NCI-H2227 (cell line): ENCODE results near the gene TTC23.
"Not testable (repeated sequence)": the region's sequence is repeated elsewhere in the genome, so short reads cannot be mapped to it uniquely, and the experiment has no call there.

Source experiments
- DNase-seq: peaks from one replicate; lab custom pipeline; 2025; ENCODE audit not compliant: unreplicated experiment; lab: John Stamatoyannopoulos, UW

TTC23 gene

GRCh38 chr15:99201408-99202175, 47.8 kb downstream of the TTC23 start:
- DNase-seq, result no peak

- DNase-seq, result no peak
Observed at GRCh38 chr15:99197856-99198255, 51.5 kb downstream of the TTC23 start.

DNA sequence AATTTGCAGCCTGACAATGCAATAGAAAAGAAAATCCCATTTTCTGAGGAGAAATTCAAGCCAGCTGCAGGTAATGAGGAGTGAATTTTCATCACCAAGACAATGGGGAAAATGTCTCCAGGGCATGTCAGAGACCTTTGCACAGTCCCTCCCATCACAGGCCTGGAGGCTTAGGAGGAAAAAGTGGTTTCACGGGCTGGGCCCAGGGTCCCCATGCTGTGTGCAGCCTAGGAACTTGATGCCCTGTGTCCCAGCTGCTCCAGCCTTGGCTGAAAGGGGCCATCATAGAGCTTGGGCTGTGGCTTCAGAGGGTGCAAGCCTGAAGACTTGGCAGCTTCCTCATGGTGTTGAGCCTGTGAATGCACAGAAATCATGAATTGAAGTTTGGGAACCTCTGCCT, 57.2 kb downstream of the TTC23 start:
- not testable (repeated sequence) for DNase-seq

DNA sequence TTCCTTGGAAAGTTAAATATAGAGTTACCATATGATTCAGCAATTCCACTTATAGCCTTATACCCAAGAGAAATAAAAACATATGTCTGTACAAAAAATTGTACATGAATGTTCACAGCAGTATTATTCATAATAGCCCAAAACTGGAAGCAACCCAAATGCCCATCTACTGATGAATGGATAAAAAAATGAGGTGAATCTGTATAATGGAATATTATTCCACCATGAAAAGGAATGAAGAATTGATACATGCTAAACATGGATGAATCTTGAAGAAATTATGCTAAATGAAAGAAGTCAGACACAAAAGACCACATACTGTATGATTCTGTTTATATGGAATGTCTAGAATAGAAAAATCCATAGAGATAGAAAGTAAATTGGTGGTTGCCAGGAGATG, 61.4 kb downstream of the TTC23 start:
- no peak for DNase-seq

- no peak for DNase-seq
Observed at GRCh38 chr15:99185414-99186130, 63.8 kb downstream of the TTC23 start.

DNA sequence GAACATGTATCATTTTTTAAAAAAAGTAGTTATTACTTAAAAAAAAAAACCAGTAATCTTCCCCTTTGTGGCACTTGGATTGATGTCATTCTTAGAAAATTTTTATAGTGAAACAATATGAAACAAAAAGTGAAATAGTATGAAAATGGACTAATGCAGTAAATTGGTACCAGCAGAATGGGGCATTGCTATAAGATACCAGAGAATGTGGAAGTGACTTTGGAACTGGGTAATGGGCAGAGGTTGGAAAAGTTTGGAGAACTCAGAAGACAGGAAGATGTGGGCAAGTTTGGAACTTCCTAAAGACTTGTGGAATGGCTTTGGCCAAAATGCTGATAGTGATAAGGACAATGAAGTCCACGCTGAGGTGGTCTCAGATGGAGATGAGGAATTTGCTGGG, 66.6 kb downstream of the TTC23 start:
- DNase-seq, result no peak

- DNase-seq, result no peak
Observed at GRCh38 chr15:99181545-99181971, 67.8 kb downstream of the TTC23 start.

GRCh38 chr15:99180964-99181306, 68.4 kb downstream of the TTC23 start:
- DNase-seq, result no peak

DNA sequence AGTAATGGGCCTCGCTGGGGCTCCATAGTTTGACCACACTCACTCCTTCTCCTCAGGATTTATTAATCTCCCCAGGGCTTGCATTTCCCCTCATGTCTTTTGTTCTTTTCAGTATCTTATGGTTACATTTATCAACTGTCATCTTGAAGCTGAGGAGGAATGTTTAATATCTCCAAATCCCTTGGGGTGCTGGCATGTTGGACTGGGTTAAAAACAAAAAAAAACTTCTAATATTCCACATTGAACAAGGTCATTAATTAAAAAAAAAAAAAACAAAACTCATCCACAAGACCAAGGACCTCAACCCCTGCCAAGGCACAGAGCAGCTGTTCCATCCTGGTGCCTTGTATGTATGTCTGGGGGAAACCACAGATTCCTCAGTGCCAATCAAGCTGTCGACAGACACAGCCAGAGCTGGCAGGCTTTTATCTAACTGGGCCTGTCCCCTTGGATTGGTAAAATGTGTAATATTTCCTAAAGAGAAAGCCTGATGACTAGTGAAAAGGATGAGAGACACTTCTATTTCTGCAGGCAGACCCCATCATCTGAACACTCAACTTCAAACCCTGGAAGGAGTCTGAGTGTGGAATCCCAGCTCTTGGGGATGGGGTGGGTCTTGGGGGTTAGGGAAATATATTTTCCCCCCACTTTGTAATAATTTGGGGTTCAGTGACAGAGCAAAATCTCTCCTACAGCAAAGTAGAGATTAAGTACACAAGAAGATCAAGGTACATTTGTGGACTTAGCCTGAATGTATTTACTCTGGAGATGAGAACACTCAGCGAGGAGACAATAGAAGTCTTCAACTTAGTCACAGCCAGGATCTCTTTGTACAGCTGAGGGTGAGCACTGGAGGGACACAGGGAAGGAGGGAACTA, 69.1 kb downstream of the TTC23 start:
- DNase-seq, result no peak

- DNase-seq, result no peak
Observed at GRCh38 chr15:99177679-99178078, 71.7 kb downstream of the TTC23 start.

- no peak for DNase-seq
Observed at GRCh38 chr15:99176757-99177156, 72.6 kb downstream of the TTC23 start.

- no peak for DNase-seq
Observed at GRCh38 chr15:99174567-99175395, 74.6 kb downstream of the TTC23 start.

DNA sequence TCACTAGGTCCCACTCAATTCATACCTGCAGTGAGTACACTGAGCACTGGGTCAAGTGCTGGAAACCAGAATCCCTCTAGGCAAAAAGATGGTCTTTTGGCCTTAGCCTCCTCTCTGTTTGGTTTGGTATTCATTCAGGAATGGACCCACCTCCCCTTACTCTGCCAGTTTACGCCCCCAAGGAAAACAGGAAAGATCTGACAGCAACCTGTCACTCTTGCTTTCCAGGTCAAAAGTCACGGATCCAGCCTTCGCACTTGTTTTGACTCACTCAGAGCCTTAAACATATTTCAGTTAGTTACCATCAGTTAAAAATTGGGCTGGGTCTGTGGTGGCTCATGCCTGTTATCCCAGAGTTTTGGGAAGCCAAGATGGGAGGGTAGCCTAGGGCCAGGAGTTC, 76.4 kb downstream of the TTC23 start:
- DNase-seq, result no peak

- no peak for DNase-seq
Observed at GRCh38 chr15:99172171-99172570, 77.2 kb downstream of the TTC23 start.

DNA sequence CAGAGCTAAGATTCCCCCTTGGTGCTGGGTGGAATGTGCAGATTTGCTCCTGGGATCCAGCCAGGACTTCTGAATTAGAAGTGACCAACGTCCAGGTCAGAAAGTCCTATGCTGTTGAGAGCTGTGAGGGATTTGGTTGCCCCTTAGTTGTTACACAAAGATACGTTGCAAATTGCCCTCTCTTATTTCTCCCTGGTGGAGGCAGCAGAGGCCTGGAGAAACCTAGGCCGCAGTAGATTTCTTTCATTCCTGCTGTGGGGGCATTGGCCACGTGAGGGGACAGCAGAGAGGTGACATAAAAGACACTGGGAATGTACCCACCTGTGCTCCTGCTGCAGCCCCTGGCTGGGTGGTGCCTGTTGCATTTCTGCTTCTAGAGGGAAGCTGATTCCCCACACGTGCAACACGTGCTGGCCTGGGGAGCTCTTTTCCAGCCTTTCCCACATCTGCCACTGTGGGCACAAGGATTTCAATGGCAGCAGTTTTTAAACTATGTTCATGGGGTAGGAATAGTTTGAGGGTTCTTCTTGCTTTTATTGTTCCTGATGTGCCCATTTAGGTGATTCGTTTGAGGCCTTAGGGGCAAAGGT, 78.8 kb downstream of the TTC23 start:
- DNase-seq, result no peak

GRCh38 chr15:99169769-99170311, 79.5 kb downstream of the TTC23 start:
- DNase-seq, result no peak

- DNase-seq, result no peak
Observed at GRCh38 chr15:99168601-99169580, 80.5 kb downstream of the TTC23 start.

DNA sequence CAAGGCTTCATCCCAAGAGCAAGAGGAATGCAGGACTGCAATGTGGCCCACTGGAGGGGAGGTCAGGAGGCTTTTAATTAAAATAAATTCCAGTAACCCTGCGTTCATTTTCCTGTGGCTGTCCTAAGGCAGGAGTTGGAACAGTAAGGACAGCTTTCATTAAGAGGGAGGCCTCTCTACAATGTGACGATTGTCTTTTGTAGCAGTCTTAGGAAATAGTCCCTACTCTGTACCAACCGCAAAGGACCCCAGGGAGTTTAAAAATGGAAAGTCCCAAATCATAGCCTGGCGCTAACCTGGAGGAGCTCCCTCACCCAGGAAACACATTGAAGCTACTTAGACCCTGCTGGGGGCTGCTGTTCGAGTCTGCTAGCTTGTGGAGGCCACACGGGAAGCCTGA, 81.7 kb downstream of the TTC23 start:
- DNase-seq, result no peak

DNA sequence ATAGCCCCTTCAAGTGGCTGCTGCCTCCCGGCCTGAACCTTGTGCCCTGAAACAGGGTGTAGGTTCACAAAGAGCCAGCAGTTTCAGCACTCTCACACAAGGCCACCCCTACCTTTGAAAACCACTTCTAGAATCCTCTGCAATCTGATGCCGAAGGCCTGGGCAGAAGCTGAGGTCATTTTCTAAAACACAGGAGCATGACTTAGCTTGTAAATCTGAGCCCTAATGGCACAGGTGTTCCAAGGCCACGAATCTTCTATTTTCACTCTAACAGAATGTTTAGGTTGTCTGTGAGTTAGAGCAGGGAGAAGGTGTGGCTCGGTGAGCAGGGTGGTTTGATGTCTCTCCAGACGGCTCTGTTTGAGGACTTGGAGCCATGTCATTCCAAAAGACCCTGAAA, 82.2 kb downstream of the TTC23 start:
- no peak for DNase-seq
